ENCODE measurements around the gene ACER2. TPM values are rescaled to one million over a fixed set of nuclear protein-coding genes. Genes with fewer than 3 reads are reported as not detected.

The ACER2 gene
- total RNA-seq = 7.5 and 8.4 TPM in 2 replicates
- long read RNA-seq, partial matches to known transcripts = 0 of 6 reads
- long read RNA-seq, other reads (novel, unspliced or antisense) = 2 of 6 reads

- H3K36me3 Mint-ChIP-seq (ENCODE audit: insufficient read depth) = peaks cover 1% of the 10 kb centered on the region
- peak; percentile 98 for DNase-seq (ENCODE audit: low spot score, unreplicated experiment)
- peak within 1 kb of the TSS; percentile 99 for H3K27ac Mint-ChIP-seq
- H3K9me3 Mint-ChIP-seq (ENCODE audit: low read depth) = peaks cover 3% of the 10 kb centered on the region
- TF ChIP-seq, protein P1, sequence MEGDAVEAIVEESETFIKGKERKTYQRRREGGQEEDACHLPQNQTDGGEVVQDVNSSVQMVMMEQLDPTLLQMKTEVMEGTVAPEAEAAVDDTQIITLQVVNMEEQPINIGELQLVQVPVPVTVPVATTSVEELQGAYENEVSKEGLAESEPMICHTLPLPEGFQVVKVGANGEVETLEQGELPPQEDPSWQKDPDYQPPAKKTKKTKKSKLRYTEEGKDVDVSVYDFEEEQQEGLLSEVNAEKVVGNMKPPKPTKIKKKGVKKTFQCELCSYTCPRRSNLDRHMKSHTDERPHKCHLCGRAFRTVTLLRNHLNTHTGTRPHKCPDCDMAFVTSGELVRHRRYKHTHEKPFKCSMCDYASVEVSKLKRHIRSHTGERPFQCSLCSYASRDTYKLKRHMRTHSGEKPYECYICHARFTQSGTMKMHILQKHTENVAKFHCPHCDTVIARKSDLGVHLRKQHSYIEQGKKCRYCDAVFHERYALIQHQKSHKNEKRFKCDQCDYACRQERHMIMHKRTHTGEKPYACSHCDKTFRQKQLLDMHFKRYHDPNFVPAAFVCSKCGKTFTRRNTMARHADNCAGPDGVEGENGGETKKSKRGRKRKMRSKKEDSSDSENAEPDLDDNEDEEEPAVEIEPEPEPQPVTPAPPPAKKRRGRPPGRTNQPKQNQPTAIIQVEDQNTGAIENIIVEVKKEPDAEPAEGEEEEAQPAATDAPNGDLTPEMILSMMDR (IDR thresholded peaks at IDR 0.05; ENCODE audit: unreplicated experiment) = peak; percentile 33
- H3K27me3 Mint-ChIP-seq = peaks cover 5% of the 10 kb centered on the region
- peak within 1 kb of the TSS; percentile 96 for H3K4me3 Mint-ChIP-seq (ENCODE audit: low read depth)
- peaks cover 9% of the 10 kb centered on the region for H3K4me1 Mint-ChIP-seq (ENCODE audit: low read depth)
Measured at GRCh38 chr9:19408693-19409400, at the start of gene ACER2. TSS of gene ACER2 (plus strand) at chr9:19409009. CDS start at chr9:19409085, 76 bp downstream.

- H3K27ac Mint-ChIP-seq = no peak overlapping the region
- H3K36me3 Mint-ChIP-seq (ENCODE audit: insufficient read depth) = peaks cover 20% of the 10 kb centered on the region
- no peak overlapping the region for H3K4me3 Mint-ChIP-seq (ENCODE audit: low read depth)
- H3K9me3 Mint-ChIP-seq (ENCODE audit: low read depth) = no peaks in the 10 kb centered on the region
- no peak for DNase-seq (ENCODE audit: low spot score, unreplicated experiment)
- no peaks in the 10 kb centered on the region for H3K27me3 Mint-ChIP-seq
- H3K4me1 Mint-ChIP-seq (ENCODE audit: low read depth) = no peaks in the 10 kb centered on the region
- TF ChIP-seq, protein P1 (IDR thresholded peaks at IDR 0.05; ENCODE audit: unreplicated experiment) = no peak
Measured at GRCh38 chr9:19369107-19369506, 39.7 kb upstream of the ACER2 start.

DNA sequence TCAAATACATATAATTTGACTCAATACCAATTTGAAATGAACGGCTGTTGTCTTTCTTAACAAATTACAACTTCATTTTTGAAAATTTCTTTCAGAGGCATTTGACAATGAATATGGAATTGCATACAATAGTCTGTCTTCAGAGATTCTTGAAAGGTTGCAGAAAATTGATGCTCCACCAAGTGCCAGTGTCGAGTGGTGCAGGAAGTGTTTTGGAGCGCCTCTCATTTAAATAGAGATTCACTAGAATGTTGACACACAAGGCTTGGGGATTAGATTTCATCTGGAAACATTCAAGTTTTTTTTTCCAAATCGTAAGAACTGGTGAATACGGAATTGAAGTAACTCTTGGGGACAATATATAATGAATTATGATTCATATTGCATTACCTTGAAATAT is 36.9 kb upstream of the ACER2 start:
- Mint-ChIP-seq H3K27ac (no peak overlapping the region), H3K27me3 (no peaks in the 10 kb centered on the region), H3K4me1 (ENCODE audit: low read depth) (no peaks in the 10 kb centered on the region), H3K4me3 (ENCODE audit: low read depth) (no peak overlapping the region), H3K9me3 (ENCODE audit: low read depth) (no peaks in the 10 kb centered on the region), H3K36me3 (ENCODE audit: insufficient read depth) (peaks cover 27% of the 10 kb centered on the region)
- DNase-seq (ENCODE audit: low spot score, unreplicated experiment) = no peak
- TF ChIP-seq, protein P1 (IDR thresholded peaks at IDR 0.05; ENCODE audit: unreplicated experiment) = no peak

- Mint-ChIP-seq H3K9me3 (ENCODE audit: low read depth) (no peaks in the 10 kb centered on the region), H3K4me3 (ENCODE audit: low read depth) (no peak overlapping the region), H3K4me1 (ENCODE audit: low read depth) (peaks cover 6% of the 10 kb centered on the region), H3K36me3 (ENCODE audit: insufficient read depth) (peaks cover 33% of the 10 kb centered on the region), H3K27ac (no peak overlapping the region), H3K27me3 (no peaks in the 10 kb centered on the region)
- TF ChIP-seq, protein P1 (IDR thresholded peaks at IDR 0.05; ENCODE audit: unreplicated experiment) = no peak
- no peak for DNase-seq (ENCODE audit: low spot score, unreplicated experiment)
Measured at GRCh38 chr9:19372567-19372966, 36.2 kb upstream of the ACER2 start.

- Mint-ChIP-seq H3K4me1 (ENCODE audit: low read depth) (peaks cover 14% of the 10 kb centered on the region), H3K36me3 (ENCODE audit: insufficient read depth) (peaks cover 35% of the 10 kb centered on the region), H3K27ac (no peak overlapping the region)
Measured at GRCh38 chr9:19373527-19373926, 35.3 kb upstream of the ACER2 start.

More at GRCh38 chr9:19373527-19373926, 35.3 kb upstream of the ACER2 start:
- Mint-ChIP-seq H3K4me3 (ENCODE audit: low read depth) (no peak overlapping the region), H3K9me3 (ENCODE audit: low read depth) (no peaks in the 10 kb centered on the region), H3K27me3 (no peaks in the 10 kb centered on the region)
- DNase-seq (ENCODE audit: low spot score, unreplicated experiment) = no peak
- TF ChIP-seq, protein P1 (IDR thresholded peaks at IDR 0.05; ENCODE audit: unreplicated experiment) = no peak

Measured in progenitor cell of endocrine pancreas (in vitro differentiated cells).